Astrocyte (in vitro differentiated cells and primary cell): ENCODE measurements around the gene RCN2.

Experiments
- EZH2 ChIP-seq: IDR thresholded peaks from 2 replicates; pipeline ENCODE4 v1.6.1; 2012; ENCODE audit warnings: mild to moderate bottlenecking, low read length, inconsistent platforms; ENCODE audit not compliant: insufficient read depth
- TF ChIP-seq, protein P1 (sequence below): IDR thresholded peaks from 2 replicates; pipeline ENCODE4 v1.5.1; 2011; ENCODE audit warnings: low read depth, mild to moderate bottlenecking, inconsistent platforms, low read length, moderate library complexity; ENCODE audit not compliant: insufficient read depth

DNA sequence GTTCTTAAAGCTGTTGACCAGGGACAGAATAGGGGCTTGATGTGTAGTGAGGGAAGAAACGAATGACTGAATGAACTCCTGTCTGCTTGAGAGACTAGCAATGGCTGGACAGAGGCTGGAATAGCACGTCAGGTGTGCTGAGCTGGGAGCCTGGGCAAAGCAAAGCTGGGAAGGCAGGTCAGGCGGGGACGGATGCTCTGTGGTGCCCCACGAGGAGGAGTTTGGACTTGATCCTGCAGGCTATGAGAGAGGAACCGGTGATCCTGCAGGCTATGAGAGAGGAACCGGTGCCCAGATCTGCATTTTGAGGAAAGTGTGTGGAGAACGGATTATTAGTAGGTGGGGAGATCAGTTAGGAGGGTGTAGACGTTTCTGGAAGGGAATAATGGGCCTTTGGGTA, 32.0 kb downstream of the RCN2 start:
- TF ChIP-seq, protein P1, sequence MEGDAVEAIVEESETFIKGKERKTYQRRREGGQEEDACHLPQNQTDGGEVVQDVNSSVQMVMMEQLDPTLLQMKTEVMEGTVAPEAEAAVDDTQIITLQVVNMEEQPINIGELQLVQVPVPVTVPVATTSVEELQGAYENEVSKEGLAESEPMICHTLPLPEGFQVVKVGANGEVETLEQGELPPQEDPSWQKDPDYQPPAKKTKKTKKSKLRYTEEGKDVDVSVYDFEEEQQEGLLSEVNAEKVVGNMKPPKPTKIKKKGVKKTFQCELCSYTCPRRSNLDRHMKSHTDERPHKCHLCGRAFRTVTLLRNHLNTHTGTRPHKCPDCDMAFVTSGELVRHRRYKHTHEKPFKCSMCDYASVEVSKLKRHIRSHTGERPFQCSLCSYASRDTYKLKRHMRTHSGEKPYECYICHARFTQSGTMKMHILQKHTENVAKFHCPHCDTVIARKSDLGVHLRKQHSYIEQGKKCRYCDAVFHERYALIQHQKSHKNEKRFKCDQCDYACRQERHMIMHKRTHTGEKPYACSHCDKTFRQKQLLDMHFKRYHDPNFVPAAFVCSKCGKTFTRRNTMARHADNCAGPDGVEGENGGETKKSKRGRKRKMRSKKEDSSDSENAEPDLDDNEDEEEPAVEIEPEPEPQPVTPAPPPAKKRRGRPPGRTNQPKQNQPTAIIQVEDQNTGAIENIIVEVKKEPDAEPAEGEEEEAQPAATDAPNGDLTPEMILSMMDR = no peak
- no peak for TF ChIP-seq EZH2
